Measurements from ENCODE around the gene MUSTN1. TPM values are rescaled to one million over a fixed set of nuclear protein-coding genes. Genes with fewer than 3 reads are reported as not detected.

MUSTN1 gene
- total RNA-seq, 1 donor = 1.4 TPM

DNA sequence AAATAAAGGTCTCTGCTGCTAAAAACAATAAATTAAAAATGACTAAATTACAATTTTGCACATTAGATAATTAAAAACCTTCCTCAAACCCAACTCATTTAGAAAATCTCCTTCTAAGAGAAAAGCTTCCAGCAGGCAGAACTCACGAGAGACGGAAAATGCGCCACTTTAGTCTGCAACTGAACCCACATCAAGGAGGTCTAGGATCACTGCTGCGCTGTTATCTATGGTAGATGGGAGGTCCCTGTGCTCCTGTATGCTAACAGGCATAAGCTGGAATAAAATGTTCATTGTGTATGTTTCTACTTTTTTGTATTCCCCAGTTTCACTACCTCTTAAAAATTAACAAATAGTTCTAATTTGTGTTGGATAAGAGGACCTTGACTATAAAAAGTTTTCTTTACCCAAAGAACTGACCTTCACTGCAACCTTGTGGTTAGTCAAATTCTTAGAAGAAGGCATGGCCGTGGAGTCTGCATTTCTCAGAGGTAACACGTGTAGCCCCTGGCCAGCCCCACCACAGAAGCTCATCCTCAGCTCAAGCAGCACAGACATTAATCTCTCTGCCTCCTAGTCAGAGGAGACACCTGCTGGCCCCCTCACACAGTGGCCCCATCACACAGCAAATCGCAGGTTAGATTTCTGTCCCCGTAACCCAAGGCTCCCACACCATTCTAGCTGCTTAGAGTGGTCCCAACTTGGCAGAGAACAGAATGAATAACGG, 40.2 kb upstream of the MUSTN1 start:
- TF ChIP-seq, protein P1, sequence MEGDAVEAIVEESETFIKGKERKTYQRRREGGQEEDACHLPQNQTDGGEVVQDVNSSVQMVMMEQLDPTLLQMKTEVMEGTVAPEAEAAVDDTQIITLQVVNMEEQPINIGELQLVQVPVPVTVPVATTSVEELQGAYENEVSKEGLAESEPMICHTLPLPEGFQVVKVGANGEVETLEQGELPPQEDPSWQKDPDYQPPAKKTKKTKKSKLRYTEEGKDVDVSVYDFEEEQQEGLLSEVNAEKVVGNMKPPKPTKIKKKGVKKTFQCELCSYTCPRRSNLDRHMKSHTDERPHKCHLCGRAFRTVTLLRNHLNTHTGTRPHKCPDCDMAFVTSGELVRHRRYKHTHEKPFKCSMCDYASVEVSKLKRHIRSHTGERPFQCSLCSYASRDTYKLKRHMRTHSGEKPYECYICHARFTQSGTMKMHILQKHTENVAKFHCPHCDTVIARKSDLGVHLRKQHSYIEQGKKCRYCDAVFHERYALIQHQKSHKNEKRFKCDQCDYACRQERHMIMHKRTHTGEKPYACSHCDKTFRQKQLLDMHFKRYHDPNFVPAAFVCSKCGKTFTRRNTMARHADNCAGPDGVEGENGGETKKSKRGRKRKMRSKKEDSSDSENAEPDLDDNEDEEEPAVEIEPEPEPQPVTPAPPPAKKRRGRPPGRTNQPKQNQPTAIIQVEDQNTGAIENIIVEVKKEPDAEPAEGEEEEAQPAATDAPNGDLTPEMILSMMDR (IDR thresholded peaks at IDR 0.05; ENCODE audit: extremely low read depth, low read depth, low read length) = no peak
- H3K4me2 ChIP-seq (ENCODE audit: insufficient read depth, low read length) = no peak overlapping the region
- H3K27me3 ChIP-seq (ENCODE audit: insufficient read depth, low read length) = no peaks in the 10 kb centered on the region
- peaks cover 38% of the 10 kb centered on the region for H4K20me1 ChIP-seq (ENCODE audit: insufficient read depth, low read length)
- H3K36me3 ChIP-seq (ENCODE audit: insufficient read depth, low read length) = no peaks in the 10 kb centered on the region
- no peak overlapping the region for H3K27ac ChIP-seq (ENCODE audit: low read depth, low read length)
- H3K4me3 ChIP-seq (ENCODE audit: insufficient read depth, low read length) = no peak overlapping the region
- no peaks in the 10 kb centered on the region for H3K9me3 ChIP-seq (ENCODE audit: low read depth, low read length)
- peaks cover 22% of the 10 kb centered on the region for H3K79me2 ChIP-seq (ENCODE audit: insufficient read depth, low read length)
- peaks cover 12% of the 10 kb centered on the region for H3K4me1 ChIP-seq (ENCODE audit: insufficient read depth, low read length)
- no peak overlapping the region for H2AFZ ChIP-seq (ENCODE audit: low read length)
- DNase-seq (ENCODE audit: insufficient read length, low spot score, missing footprints) = no peak

DNA sequence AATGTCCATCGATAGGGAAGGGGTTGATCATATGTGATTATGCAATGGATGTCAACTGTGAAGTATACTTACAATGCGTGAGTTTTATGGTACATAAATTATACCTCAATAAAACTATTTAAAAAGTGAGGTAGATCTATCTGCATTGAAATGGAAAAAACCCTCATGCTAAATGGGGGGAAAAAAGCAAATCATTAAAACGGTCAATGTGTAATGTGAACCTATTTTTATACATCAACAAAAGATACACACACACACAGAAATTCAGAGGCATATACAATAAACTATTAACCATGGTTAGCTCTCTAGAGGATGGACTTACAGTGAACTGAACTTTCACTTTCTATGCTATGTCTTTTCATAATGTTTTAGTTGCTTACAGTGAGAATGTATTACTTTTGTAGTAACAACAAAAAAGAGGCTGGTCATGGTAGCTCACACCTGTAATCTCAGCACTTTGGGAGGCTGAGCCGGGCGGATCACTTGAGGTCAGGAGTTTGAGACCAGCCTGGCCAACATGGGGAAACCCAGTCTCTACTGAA, 39.4 kb upstream of the MUSTN1 start:
- Histone ChIP-seq H2AFZ (ENCODE audit: low read length) (no peak overlapping the region), H3K79me2 (ENCODE audit: insufficient read depth, low read length) (peaks cover 22% of the 10 kb centered on the region), H3K27ac (ENCODE audit: low read depth, low read length) (no peak overlapping the region), H3K9me3 (ENCODE audit: low read depth, low read length) (no peaks in the 10 kb centered on the region), H3K4me2 (ENCODE audit: insufficient read depth, low read length) (peak overlapping the region; percentile 26), H3K4me3 (ENCODE audit: insufficient read depth, low read length) (no peak overlapping the region), H3K27me3 (ENCODE audit: insufficient read depth, low read length) (no peaks in the 10 kb centered on the region), H3K36me3 (ENCODE audit: insufficient read depth, low read length) (no peaks in the 10 kb centered on the region), H4K20me1 (ENCODE audit: insufficient read depth, low read length) (peaks cover 34% of the 10 kb centered on the region), H3K4me1 (ENCODE audit: insufficient read depth, low read length) (peaks cover 12% of the 10 kb centered on the region)
- TF ChIP-seq, protein P1 (IDR thresholded peaks at IDR 0.05; ENCODE audit: extremely low read depth, low read depth, low read length) = no peak
- DNase-seq (ENCODE audit: insufficient read length, low spot score, missing footprints) = no peak

DNA sequence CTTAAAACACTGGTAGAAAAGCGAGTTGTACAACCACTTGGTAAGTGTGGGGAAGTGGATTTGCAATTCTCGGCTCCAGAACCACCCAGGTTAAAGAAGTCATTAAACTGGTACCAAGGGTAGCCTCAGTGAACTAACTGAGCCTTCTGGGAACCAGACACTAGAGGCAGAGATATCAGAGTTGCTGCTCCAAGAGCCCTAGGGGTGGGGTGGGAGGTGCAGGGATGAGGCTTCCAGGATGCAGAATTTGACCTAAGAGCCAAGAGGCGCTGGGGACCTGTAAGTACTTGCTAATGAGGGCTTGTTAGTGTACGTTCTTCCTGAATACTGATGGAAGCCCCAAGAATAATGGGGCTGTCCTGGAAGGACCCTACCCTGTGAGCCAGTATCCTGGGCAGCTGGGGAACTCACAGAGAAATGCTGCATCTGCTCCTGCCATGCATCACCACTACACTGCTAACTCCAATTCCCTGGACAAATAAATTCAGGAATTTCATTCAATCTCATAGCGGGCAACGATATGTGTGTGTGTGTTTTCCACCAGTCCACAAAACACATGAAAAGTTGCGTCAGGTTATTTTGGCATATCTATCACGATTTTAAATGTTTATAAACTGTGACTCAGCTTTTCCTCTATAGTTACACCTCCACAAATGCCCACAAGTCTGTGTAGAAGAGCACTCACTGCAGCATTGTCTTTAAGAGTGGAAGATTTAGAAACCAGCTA, 38.8 kb upstream of the MUSTN1 start:
- TF ChIP-seq, protein P1 (IDR thresholded peaks at IDR 0.05; ENCODE audit: extremely low read depth, low read depth, low read length) = no peak
- DNase-seq (ENCODE audit: insufficient read length, low spot score, missing footprints) = peak; percentile 91

DNA sequence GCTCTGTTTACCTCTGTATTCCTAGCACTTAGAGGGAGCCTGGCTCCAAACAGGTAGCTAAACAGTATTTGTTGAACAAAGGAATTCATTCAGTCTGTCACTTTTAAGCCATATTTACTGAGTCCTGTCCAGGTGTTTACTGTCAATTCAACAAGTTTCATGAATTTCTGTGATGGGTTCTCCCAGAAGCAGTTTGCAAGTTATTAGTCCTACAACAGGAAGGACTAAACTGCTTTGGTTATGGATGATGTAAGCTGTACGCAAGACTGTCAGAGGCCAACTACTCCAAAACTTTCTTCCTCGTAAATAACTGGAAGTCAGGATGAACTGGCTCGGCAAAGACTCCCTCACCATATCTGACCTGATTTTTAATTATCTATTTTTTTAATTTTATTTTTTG, 37.4 kb upstream of the MUSTN1 start:
- H3K9me3 ChIP-seq (ENCODE audit: low read depth, low read length) = no peaks in the 10 kb centered on the region
- H3K27me3 ChIP-seq (ENCODE audit: insufficient read depth, low read length) = no peaks in the 10 kb centered on the region
- peaks cover 41% of the 10 kb centered on the region for H4K20me1 ChIP-seq (ENCODE audit: insufficient read depth, low read length)
- DNase-seq (ENCODE audit: insufficient read length, low spot score, missing footprints) = no peak
- no peak overlapping the region for H3K4me3 ChIP-seq (ENCODE audit: insufficient read depth, low read length)
- H3K4me2 ChIP-seq (ENCODE audit: insufficient read depth, low read length) = no peak overlapping the region
- TF ChIP-seq, protein P1 (IDR thresholded peaks at IDR 0.05; ENCODE audit: extremely low read depth, low read depth, low read length) = no peak
- no peaks in the 10 kb centered on the region for H3K36me3 ChIP-seq (ENCODE audit: insufficient read depth, low read length)
- no peak overlapping the region for H3K27ac ChIP-seq (ENCODE audit: low read depth, low read length)
- peaks cover 12% of the 10 kb centered on the region for H3K4me1 ChIP-seq (ENCODE audit: insufficient read depth, low read length)
- peaks cover 22% of the 10 kb centered on the region for H3K79me2 ChIP-seq (ENCODE audit: insufficient read depth, low read length)
- no peak overlapping the region for H2AFZ ChIP-seq (ENCODE audit: low read length)

More for the DNA sequence above, 38.8 kb upstream of the MUSTN1 start:
- peaks cover 22% of the 10 kb centered on the region for H3K79me2 ChIP-seq (ENCODE audit: insufficient read depth, low read length)
- peak overlapping the region; percentile 26 for H3K4me2 ChIP-seq (ENCODE audit: insufficient read depth, low read length)
- H3K4me1 ChIP-seq (ENCODE audit: insufficient read depth, low read length) = peaks cover 12% of the 10 kb centered on the region
- H4K20me1 ChIP-seq (ENCODE audit: insufficient read depth, low read length) = peaks cover 34% of the 10 kb centered on the region
- H3K4me3 ChIP-seq (ENCODE audit: insufficient read depth, low read length) = no peak overlapping the region
- no peak overlapping the region for H2AFZ ChIP-seq (ENCODE audit: low read length)
- no peaks in the 10 kb centered on the region for H3K27me3 ChIP-seq (ENCODE audit: insufficient read depth, low read length)
- no peaks in the 10 kb centered on the region for H3K9me3 ChIP-seq (ENCODE audit: low read depth, low read length)
- H3K36me3 ChIP-seq (ENCODE audit: insufficient read depth, low read length) = no peaks in the 10 kb centered on the region
- H3K27ac ChIP-seq (ENCODE audit: low read depth, low read length) = no peak overlapping the region

All from osteoblast (primary cell).